Effector memory CD8-positive, alpha-beta T cell (primary cell): Measurements from ENCODE around the gene CAAP1.

ENCODE experiments used
- ATAC-seq: fragments of 150-1000 bp; cut with Tn5 transposase; replicated peaks from 2 replicates; pipeline ENCODE4 v1.10.0; 2021; ENCODE audit warnings: mild to moderate bottlenecking, moderate library complexity
- DNase-seq, 3 experiments: peaks; one replicate each; pipeline ENCODE4 v3.0.0; 2021
- H3K27ac Mint-ChIP-seq, 2 donors: one replicate each; pipeline ENCODE4 v1.8.0; 2022; ENCODE audit warnings: mild to moderate bottlenecking in 2 of 2, mixed read lengths in 2 of 2, moderate library complexity in 2 of 2
- H3K27me3 Mint-ChIP-seq, 2 donors: one replicate each; pipeline ENCODE4 v1.8.0; 2022; ENCODE audit warnings: mixed read lengths in 2 of 2
- H3K36me3 Mint-ChIP-seq: one replicate; pipeline ENCODE4 v1.8.0; 2022; ENCODE audit warnings: mild to moderate bottlenecking, moderate library complexity, mixed read lengths; ENCODE audit not compliant: insufficient read depth
- H3K4me1 Mint-ChIP-seq, 2 donors: one replicate each; pipeline ENCODE4 v1.8.0; 2022; ENCODE audit warnings: low read depth in 2 of 2, mixed read lengths in 2 of 2
- H3K4me3 Mint-ChIP-seq, 2 donors: one replicate each; pipeline ENCODE4 v1.8.0; 2022; ENCODE audit warnings: mild to moderate bottlenecking in 2 of 2, mixed read lengths in 2 of 2, moderate library complexity in 2 of 2
- H3K9me3 Mint-ChIP-seq, 2 donors: one replicate each; pipeline ENCODE4 v1.8.0; 2022; ENCODE audit warnings: mixed read lengths in 2 of 2

Gene CAAP1

DNA sequence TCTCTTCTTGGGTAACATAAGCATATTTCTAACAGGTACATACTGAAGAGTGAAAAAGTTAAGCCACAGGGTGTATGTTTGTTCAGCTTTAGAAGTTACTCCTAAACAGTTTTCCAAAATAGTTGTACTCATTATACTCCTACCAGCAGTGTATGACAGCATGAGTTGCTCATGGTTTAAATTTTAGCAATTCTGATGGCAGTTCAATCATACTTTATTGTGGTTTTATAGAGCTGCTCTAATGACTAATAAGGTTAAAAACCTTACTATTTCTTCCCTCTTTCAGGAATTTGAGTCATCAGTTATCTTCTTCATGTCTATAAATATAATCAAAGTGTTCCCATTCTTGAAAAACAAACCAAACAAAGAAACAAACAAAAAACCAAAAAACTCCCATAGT, 81.5 kb downstream of the CAAP1 start:
- Mint-ChIP-seq H3K9me3 (no peaks in the 10 kb centered on the region), H3K27me3 (peaks cover 9 to 16% of the 10 kb centered on the region in 2 donors), H3K4me3 (no peak overlapping the region), H3K27ac (no peak overlapping the region), H3K36me3 (no peaks in the 10 kb centered on the region), H3K4me1 (no peaks in the 10 kb centered on the region)
- DNase-seq (no peak), ATAC-seq (no peak)

DNA sequence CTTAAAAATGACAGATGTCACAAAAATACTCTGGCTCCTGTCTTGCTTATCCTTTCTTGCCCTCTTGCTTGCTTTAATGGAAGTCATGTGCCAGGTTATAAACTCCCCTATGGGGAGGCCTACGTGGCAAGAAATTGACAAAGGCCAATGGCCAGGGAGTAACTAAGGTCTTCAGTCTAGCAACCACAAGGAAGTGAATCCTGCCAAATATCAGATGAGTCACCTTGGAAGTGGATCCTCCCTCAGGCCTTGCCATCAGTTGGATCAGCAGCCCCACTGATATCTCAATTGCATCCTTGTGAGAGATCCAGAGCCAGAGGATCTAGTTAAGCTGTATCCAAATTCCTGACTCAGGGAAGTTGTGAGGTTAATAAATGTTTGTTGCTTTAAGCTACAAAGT, 82.8 kb downstream of the CAAP1 start:
- no peak for ATAC-seq
- H3K4me1 Mint-ChIP-seq: no peaks in the 10 kb centered on the region
- H3K27ac Mint-ChIP-seq: no peak overlapping the region
- DNase-seq: no peak
- H3K36me3 Mint-ChIP-seq: no peaks in the 10 kb centered on the region
- H3K27me3 Mint-ChIP-seq: peaks cover 9 to 16% of the 10 kb centered on the region in 2 donors
- H3K4me3 Mint-ChIP-seq: no peak overlapping the region
- H3K9me3 Mint-ChIP-seq: no peaks in the 10 kb centered on the region

DNA sequence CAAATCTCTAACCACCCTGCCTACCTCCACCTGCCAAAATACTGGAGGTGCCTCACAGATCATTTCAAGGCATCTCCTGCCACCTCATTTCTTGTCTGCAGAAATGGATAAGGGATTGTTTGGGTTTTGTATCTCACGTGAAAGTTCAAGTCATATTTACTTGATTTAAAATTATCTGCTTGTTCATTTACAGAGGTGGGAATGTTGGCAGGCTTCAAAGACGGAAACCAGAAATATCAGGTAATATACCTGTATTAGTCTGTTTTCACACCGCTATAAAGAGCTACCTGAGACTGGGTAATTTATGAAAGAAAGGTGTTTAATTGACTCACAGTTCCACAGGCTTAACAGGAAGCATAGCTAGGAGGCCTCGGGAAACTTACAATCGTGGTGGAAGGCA, 85.4 kb downstream of the CAAP1 start:
- Mint-ChIP-seq H3K36me3 (no peaks in the 10 kb centered on the region), H3K9me3 (no peaks in the 10 kb centered on the region), H3K4me3 (no peak overlapping the region), H3K27ac (no peak overlapping the region), H3K27me3 (peaks cover 7 to 15% of the 10 kb centered on the region in 2 donors), H3K4me1 (peaks cover 0 to under 1% of the 10 kb centered on the region in 2 donors)
- no peak for DNase-seq
- ATAC-seq: no peak

- Mint-ChIP-seq H3K4me1 (peaks cover 0 to 2% of the 10 kb centered on the region in 2 donors), H3K4me3 (no peak overlapping the region), H3K9me3 (no peaks in the 10 kb centered on the region), H3K27ac (no peak overlapping the region), H3K27me3 (peaks cover 0 to 8% of the 10 kb centered on the region in 2 donors), H3K36me3 (no peaks in the 10 kb centered on the region)
- ATAC-seq: no peak
- no peak for DNase-seq
These were observed 89.7 kb downstream of the CAAP1 start for GRCh38 chr9:26802921-26803320.

DNA sequence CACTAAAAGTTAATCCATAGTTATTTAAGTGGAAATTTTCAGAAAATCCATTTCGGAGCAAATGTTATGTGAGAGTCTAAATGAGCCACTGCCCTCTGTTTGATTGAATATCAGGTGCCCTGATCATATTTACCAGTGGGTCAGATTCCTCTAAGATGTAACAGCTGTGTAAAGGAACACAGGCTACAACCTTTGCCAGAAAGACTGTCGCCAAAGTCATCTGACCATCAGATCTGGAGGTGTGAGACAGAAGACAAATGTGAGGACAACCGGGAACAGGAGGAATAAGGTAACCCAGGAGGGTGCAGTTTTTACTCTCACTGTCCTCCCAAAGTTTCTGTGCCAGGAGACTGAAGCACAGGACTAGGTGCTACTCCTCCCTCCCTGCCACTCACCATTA, 90.8 kb downstream of the CAAP1 start:
- H3K4me3 Mint-ChIP-seq: no peak overlapping the region
- peaks cover 0 to 2% of the 10 kb centered on the region in 2 donors for H3K4me1 Mint-ChIP-seq
- H3K9me3 Mint-ChIP-seq: no peaks in the 10 kb centered on the region
- H3K36me3 Mint-ChIP-seq: no peaks in the 10 kb centered on the region
- ATAC-seq (no peak), DNase-seq (no peak)
- H3K27ac Mint-ChIP-seq: no peak overlapping the region
- no peaks in the 10 kb centered on the region for H3K27me3 Mint-ChIP-seq

DNA sequence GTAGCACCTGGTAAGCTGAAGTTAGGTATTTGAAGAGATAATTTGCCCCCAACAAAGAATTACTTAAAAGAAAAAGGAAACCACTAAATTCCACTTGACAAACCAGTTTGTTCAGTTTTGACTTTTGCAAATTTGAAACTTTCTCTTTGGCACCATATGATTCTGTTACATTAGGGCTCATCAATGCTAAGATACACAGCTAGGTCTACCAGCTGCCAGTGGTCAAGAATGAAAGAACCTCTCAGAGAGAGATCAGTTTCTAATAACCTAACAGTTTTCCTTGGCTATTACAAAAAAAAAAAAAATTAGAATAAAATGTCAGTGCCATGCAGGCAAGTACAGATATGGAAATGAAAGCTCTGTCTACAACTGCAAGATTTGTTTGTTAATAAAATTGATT, 92.3 kb downstream of the CAAP1 start:
- Mint-ChIP-seq H3K9me3 (no peaks in the 10 kb centered on the region), H3K27me3 (no peaks in the 10 kb centered on the region), H3K4me3 (no peak overlapping the region), H3K4me1 (peaks cover 0 to 2% of the 10 kb centered on the region in 2 donors), H3K36me3 (no peaks in the 10 kb centered on the region), H3K27ac (no peak overlapping the region)
- DNase-seq (no peak), ATAC-seq (no peak)

DNA sequence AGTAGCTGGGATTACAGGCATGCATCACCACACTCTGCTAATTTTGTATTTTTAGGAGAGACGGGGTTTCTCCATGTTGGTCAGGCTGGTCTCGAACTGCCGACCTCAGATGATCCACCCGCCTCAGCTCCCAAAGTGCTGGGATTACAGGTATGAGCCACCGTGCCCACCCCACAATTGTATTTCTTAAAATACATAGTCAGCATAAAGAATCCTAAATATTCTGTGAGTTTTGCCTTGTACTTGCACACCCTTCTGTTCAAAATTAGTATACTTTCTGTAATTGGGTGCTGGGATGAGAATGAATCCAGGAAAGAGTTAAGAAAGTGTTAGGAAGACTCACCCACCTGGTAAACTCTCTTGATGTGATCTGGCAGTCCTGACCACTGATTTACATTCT, 101.3 kb downstream of the CAAP1 start:
- no peaks in the 10 kb centered on the region for H3K4me1 Mint-ChIP-seq
- no peak for ATAC-seq
- H3K27ac Mint-ChIP-seq: no peak overlapping the region
- no peak overlapping the region for H3K4me3 Mint-ChIP-seq
- peaks cover 1 to 5% of the 10 kb centered on the region in 2 donors for H3K9me3 Mint-ChIP-seq
- no peaks in the 10 kb centered on the region for H3K36me3 Mint-ChIP-seq
- peaks cover 0 to 5% of the 10 kb centered on the region in 2 donors for H3K27me3 Mint-ChIP-seq
- no peak for DNase-seq
